Measurements from ENCODE around the gene ATRNL1. TPM values are rescaled to one million over a fixed set of nuclear protein-coding genes. Genes with fewer than 3 reads are reported as not detected.

Gene ATRNL1
- total and polyA plus RNA-seq, 2 of the 8 experiments (the other 6 are each of a cell fraction or from before 2014, with no cell fraction given): 5.1 to 17.6 TPM

DNA sequence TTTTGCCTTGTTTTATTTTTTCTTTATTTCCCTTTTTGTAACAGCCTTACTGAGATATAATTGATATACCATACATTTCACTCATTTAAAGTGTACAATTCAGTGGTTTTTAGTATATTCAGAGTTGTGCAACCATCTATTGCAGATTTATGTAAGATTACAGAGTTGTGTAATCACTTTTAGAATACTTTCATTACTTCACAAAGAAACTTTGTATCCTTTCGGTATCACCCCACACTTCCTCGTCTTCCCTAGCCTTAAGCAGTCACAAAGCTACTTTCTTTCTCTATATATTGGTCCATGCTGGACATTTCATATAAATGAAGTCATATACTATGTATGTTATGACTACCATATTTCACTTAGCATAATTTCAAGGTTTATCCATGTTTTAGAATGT is 74.6 kb downstream of the ATRNL1 start:
- Histone ChIP-seq H3K79me2 (ENCODE audit: control insufficient read depth in 1 of 2, insufficient read depth in 2 of 2, low read length in 2 of 2) (no peaks in the 10 kb centered on the region), H4K20me1 (replicated peaks in 1 of 2; ENCODE audit: control insufficient read depth in 1 of 2, insufficient read depth in 2 of 2, low read length in 2 of 2) (no peaks in the 10 kb centered on the region), H3K23ac (ENCODE audit: insufficient read length) (no peak overlapping the region), H3K4me3 (ENCODE audit: extremely low read depth in 1 of 4, insufficient read depth in 2 of 4, low read depth in 3 of 4, low read length in 4 of 4) (no peak overlapping the region), H3K79me1 (ENCODE audit: low read depth, low read length) (no peaks in the 10 kb centered on the region), H3K27me3 (replicated peaks in 1 of 4; ENCODE audit: control insufficient read depth in 3 of 4, extremely low read depth in 1 of 4, insufficient read depth in 3 of 4, low read length in 3 of 4) (no peaks in the 10 kb centered on the region), H3K14ac (ENCODE audit: insufficient read length) (no peak overlapping the region), H2BK20ac (ENCODE audit: low read length) (no peak overlapping the region), H2BK120ac (replicated peaks; ENCODE audit: low read depth, low read length) (no peak overlapping the region), H3K9ac (replicated peaks in 1 of 4; ENCODE audit: extremely low read depth in 1 of 4, low read depth in 3 of 4, low read length in 3 of 4) (no peak overlapping the region), H4K8ac (ENCODE audit: extremely low read depth, insufficient read depth, low read length) (no peak overlapping the region), H3K36me3 (ENCODE audit: control insufficient read depth in 2 of 4, insufficient read depth in 4 of 4, low read length in 3 of 4) (no peaks in the 10 kb centered on the region), H3K9me3 (ENCODE audit: insufficient read depth in 2 of 2, low read depth in 1 of 2, low read length in 1 of 2) (no peaks in the 10 kb centered on the region), H2BK5ac (ENCODE audit: low read depth, low read length) (no peak overlapping the region), H3K56ac (replicated peaks; ENCODE audit: insufficient read length, low read depth, low read length) (no peak overlapping the region), H3K4me2 (ENCODE audit: insufficient read depth in 1 of 2, low read depth in 2 of 2, low read length in 2 of 2) (no peak overlapping the region), H4K5ac (ENCODE audit: insufficient read length, low read depth, low read length) (no peak overlapping the region), H3K18ac (ENCODE audit: extremely low read depth, low read length) (no peak overlapping the region), H2AK5ac (ENCODE audit: low read depth, low read length) (no peak overlapping the region), H3K27ac (ENCODE audit: low read depth, low read length) (no peak overlapping the region), H2AFZ (ENCODE audit: low read length) (no peak overlapping the region), H4K91ac (replicated peaks; ENCODE audit: insufficient read length, low read length) (no peak overlapping the region), H2BK12ac (ENCODE audit: low read depth, low read length) (no peak overlapping the region), H3K4me1 (replicated peaks in 1 of 4; ENCODE audit: control insufficient read depth in 3 of 4, insufficient read depth in 4 of 4, low read length in 3 of 4) (no peaks in the 10 kb centered on the region), H2BK15ac (ENCODE audit: low read length) (no peak overlapping the region), H3K4ac (replicated peaks; ENCODE audit: insufficient read length, low read depth, low read length) (no peak overlapping the region), H3K23me2 (ENCODE audit: low read depth, low read length) (no peaks in the 10 kb centered on the region; the same call in 1 of the 2 replicates)
- DNase-seq (ENCODE audit: low read depth in 1 of 2, low spot score in 2 of 2) (no peak), FAIRE-seq (no peak)
- 91% methylated on average over 2 of the region's 2 CpGs; no CpG with 5 or more reads in 1 of the 2 experiments for WGBS, 2 experiments (ENCODE audit: extremely low coverage in 1 of 2, insufficient coverage in 1 of 2, insufficient read length in 1 of 2, insufficient replicate concordance in 2 of 2, low coverage in 1 of 2, low lambda C conversion rate in 2 of 2, missing lambda C conversion rate in 1 of 2)
- no peak for TF ChIP-seq GTF2F1 (IDR thresholded peaks at IDR 0.05; ENCODE audit: borderline replicate concordance, low read depth, low read length)
- ChIA-PET POLR2A (ENCODE audit: partially characterized antibody) (no interaction called here), CTCF (ENCODE audit: partially characterized antibody) (no interaction called here)

Measured in H1 (cell line).